ENCODE results near the gene SULT1A2.

- TF ChIP-seq GATA2 (IDR thresholded peaks at IDR 0.05; ENCODE audit: low read depth, low read length) = no peak
- no peak for TF ChIP-seq GATA3 (IDR thresholded peaks at IDR 0.05; ENCODE audit: low read depth, low read length)
Observed at GRCh38 chr16:28555561-28555960, 41.3 kb downstream of the SULT1A2 start.
